ENCODE data around the gene RAPGEF2. TPM values are rescaled to one million over a fixed set of nuclear protein-coding genes. Genes with fewer than 3 reads are reported as not detected.

The RAPGEF2 gene
- total RNA-seq, 1 experiment from 2014 or later, result 37.1 TPM

DNA sequence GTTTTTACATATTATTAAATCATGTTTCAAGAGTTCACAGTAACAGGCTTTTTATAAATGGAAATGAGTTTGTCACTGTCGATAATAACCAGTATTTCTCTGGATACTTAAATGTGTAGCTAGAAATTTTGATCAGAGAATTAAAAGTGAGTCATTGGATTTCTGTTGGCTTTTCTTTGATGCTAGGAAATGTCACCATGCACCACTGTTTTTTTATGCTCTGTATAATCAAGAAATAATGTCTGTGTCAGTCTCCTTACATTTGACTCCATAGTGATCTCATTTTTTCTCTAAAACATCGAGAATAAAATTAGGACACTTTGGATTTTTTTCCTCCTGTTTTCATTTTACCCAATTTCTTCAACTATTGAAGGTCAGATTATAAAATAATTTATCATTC, 234.2 kb downstream of the RAPGEF2 start:
- Histone ChIP-seq H2AK5ac (ENCODE audit: insufficient read length, low read length) (no peak overlapping the region), H2BK15ac (ENCODE audit: low read depth, low read length) (no peak overlapping the region), H2BK20ac (ENCODE audit: low read depth, low read length, poor library complexity, severe bottlenecking) (no peak overlapping the region), H3K4me1 (ENCODE audit: insufficient read depth, low read length) (no peaks in the 10 kb centered on the region), H3K9ac (ENCODE audit: extremely low read depth, insufficient read length, low read length) (no peak overlapping the region), H3K4me2 (ENCODE audit: insufficient read depth, insufficient read length, low read length) (no peak overlapping the region), H3K27me3 (ENCODE audit: insufficient read depth, low read length) (no peaks in the 10 kb centered on the region), H3K27ac (ENCODE audit: insufficient read length, low read depth, low read length) (no peak overlapping the region), H4K5ac (ENCODE audit: insufficient read length, low read depth, low read length) (no peak overlapping the region), H3K4ac (ENCODE audit: low read depth, low read length) (no peak overlapping the region), H2AFZ (ENCODE audit: low read length) (no peak overlapping the region), H4K20me1 (ENCODE audit: control insufficient read depth, insufficient read depth, insufficient read length) (no peaks in the 10 kb centered on the region), H3K23ac (ENCODE audit: insufficient read length, low read depth, low read length) (no peak overlapping the region), H3K9me3 (ENCODE audit: control insufficient read depth, low read depth, low read length) (no peaks in the 10 kb centered on the region), H3K79me1 (ENCODE audit: insufficient read depth, low read depth, low read length, poor library complexity, severe bottlenecking) (no peaks in the 10 kb centered on the region), H3T11ph (ENCODE audit: low read length) (no peak overlapping the region), H3K23me2 (ENCODE audit: insufficient read length, low read depth, low read length, poor library complexity, severe bottlenecking) (no peaks in the 10 kb centered on the region), H2BK5ac (ENCODE audit: insufficient read length, low read length) (no peak overlapping the region), H3K79me2 (ENCODE audit: insufficient read depth, low read length) (no peaks in the 10 kb centered on the region), H3K56ac (ENCODE audit: insufficient read length, low read depth, low read length) (no peak overlapping the region), H2BK12ac (ENCODE audit: insufficient read length, low read depth, low read length) (no peak overlapping the region), H2BK120ac (ENCODE audit: low read depth, low read length, poor library complexity, severe bottlenecking) (no peak overlapping the region), H3K18ac (ENCODE audit: insufficient read length, low read depth, low read length) (no peak overlapping the region), H4K91ac (ENCODE audit: insufficient read length, low read depth, low read length) (no peak overlapping the region), H4K8ac (replicated peaks; ENCODE audit: insufficient read length, low read depth, low read length) (no peak overlapping the region), H3K14ac (ENCODE audit: insufficient read depth, low read length) (no peak overlapping the region)
- no peak for TF ChIP-seq CTCF (conservative IDR thresholded peaks at IDR 0.05)
- DNase-seq, result no peak
- peaks cover 9 to 35% (median 25%) of the 10 kb centered on the region in 3 experiments; a peak in 5 of 7 replicates for H3K36me3 Mint-ChIP-seq (ENCODE audit: insufficient read depth in 1 of 3, low read depth in 3 of 3)
- H3K27ac Mint-ChIP-seq, result no peak overlapping the region
- H3K4me1 Mint-ChIP-seq, result no peaks in the 10 kb centered on the region
- no peaks in the 10 kb centered on the region for H3K27me3 Mint-ChIP-seq (ENCODE audit: low read depth)
- no peaks in the 10 kb centered on the region for H3K9me3 Mint-ChIP-seq
- no peak overlapping the region for H3K4me3 Mint-ChIP-seq
- WGBS (ENCODE audit: extremely low coverage, insufficient read length, low lambda C conversion rate), result no CpG with 5 or more reads among the region's 2 CpGs
